CD4-positive, alpha-beta T cell treated with Interleukin-15 for 1 hour (primary cell): ENCODE measurements around the gene HSD17B3.
"Not testable (repeated sequence)": the region's sequence is repeated elsewhere in the genome, so short reads cannot be mapped to it uniquely, and the experiment has no call there.

Source experiments
- DNase-seq: peaks from one replicate; pipeline ENCODE4 v3.0.0-alpha.2; 2020

Gene HSD17B3

GRCh38 chr9:96302021-96302420, at the start of gene HSD17B3:
Gene HSD17B3 (minus strand): TSS chr9:96302176. CDS start chr9:96302104, 72 bp downstream.
- no peak for DNase-seq

GRCh38 chr9:96350866-96351265, 48.9 kb upstream of the HSD17B3 start:
- no peak for DNase-seq

- no peak for DNase-seq
Measured at GRCh38 chr9:96348261-96348660, 46.3 kb upstream of the HSD17B3 start.

GRCh38 chr9:96345551-96345950, 43.6 kb upstream of the HSD17B3 start:
- DNase-seq, result no peak

- DNase-seq, result no peak
Measured at GRCh38 chr9:96344458-96345180, 42.6 kb upstream of the HSD17B3 start.

- DNase-seq, result no peak
Measured at GRCh38 chr9:96343515-96344360, 41.8 kb upstream of the HSD17B3 start.

GRCh38 chr9:96342571-96343245, 40.7 kb upstream of the HSD17B3 start:
- no peak for DNase-seq

DNA sequence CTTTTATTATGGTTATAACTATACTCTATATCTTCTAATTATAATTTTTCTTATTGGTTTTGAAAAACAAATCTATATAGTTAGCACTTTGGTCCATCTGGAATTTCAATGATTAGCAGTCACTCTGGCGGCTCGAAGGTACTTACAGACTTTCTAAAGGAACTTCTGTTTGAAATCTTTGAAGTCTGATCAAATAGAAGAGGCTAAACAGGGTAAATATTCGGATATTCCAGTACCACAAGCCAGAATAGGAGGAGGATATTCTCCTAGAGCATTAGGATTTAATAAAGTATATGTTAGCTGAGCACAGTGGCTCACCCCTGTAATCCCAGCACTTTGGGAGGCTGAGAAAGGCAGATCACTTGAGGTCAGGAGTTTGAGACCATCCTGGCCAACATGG, 38.7 kb upstream of the HSD17B3 start:
- DNase-seq, result no peak

DNA sequence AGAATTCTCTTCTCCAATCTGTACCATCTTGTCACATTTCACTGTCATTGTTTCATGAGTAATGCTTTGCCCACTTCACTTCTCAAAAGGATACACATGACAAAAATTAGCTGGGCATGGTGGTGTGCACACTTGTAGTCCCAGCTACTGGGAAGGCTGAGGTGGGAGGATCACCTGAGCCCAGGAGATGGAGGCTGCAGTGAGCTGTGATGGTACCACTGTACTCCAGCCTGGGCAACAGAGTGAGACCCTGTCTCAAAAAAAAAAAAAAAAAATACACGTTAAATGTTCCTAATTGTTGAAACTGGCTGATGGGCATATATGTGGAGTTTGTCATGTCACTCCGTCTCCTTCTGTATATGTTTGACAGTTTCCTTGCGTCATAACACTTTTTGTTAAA, 36.3 kb upstream of the HSD17B3 start:
- DNase-seq, result no peak

- DNase-seq, result no peak
Measured at GRCh38 chr9:96333958-96334357, 32.0 kb upstream of the HSD17B3 start.

GRCh38 chr9:96331236-96331947, 29.4 kb upstream of the HSD17B3 start:
- no peak for DNase-seq

DNA sequence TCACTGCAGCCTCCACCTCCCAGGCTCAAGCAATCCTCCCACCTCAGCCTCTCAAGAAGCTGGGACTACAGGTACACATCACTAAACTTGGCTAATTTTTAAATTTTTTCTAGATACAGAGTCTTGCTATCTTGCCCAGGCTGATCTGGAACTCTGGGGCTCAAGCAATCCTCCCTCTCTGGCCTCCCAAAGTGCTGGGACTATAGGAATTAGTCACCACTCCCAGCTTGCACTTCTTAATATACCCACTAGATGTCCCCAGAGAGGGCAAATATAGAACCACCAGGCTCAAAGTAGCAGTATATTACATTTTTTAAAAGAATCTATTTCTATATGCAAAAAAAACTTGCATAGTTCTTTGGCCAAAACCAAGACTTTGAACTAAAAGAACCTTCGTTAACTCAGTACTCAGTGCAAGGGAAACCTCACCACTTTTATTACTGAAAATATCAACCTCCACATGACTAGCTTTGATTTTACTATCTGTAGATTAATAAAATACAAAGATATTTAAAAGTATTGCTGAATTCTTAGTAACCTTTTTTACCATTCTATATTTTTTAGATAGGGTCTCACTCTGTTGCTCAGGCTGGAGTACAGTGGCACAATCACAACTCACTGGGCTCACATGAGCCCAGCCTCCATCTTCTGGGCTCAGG, 25.8 kb upstream of the HSD17B3 start:
- no peak for DNase-seq

- DNase-seq, result no peak
Measured at GRCh38 chr9:96323169-96323568, 21.2 kb upstream of the HSD17B3 start.

DNA sequence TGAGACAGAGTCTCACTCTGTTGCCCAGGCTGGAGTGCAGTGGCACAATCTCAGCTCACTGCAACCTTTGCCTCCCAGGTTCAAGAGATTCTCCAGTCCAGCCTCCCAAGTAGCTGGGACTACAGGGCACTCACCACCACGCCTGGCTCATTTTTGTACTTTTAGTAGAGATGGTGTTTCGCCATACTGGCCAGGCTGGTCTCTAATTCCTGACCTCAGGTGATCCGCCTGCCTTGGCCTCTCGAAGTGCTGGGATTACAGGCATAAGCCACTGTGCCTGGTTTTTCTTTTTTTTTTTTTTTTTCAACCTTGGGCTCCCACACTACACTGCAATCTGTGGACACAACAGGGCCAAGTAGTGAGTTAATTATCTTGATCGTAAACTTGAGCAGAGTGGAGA, 20.8 kb upstream of the HSD17B3 start:
- DNase-seq, result not testable (repeated sequence)

DNA sequence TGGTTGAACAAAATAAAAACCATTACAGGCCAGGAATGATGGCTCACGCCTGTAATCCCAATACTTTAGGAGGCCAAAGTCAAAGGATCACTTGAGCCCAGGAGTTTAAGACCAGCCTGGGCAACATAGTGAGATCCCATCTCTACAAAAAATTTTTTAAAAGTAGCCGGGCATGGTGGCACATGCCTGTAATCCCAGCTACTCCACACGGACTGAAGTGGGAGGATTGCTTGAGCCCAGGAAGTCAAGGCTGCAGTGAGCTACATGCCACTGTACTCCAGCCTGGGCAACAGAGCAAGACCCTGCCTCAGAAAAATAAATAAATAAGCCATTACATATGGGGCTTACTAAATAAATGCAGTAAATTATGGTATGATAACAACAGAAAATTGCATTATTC, 20.2 kb upstream of the HSD17B3 start:
- DNase-seq, result not testable (repeated sequence)

- no peak for DNase-seq
Measured at GRCh38 chr9:96321515-96321914, 19.5 kb upstream of the HSD17B3 start.

- DNase-seq, result no peak
Measured at GRCh38 chr9:96320749-96321280, 18.8 kb upstream of the HSD17B3 start.

- no peak for DNase-seq
Measured at GRCh38 chr9:96318921-96319565, 17.1 kb upstream of the HSD17B3 start.

DNA sequence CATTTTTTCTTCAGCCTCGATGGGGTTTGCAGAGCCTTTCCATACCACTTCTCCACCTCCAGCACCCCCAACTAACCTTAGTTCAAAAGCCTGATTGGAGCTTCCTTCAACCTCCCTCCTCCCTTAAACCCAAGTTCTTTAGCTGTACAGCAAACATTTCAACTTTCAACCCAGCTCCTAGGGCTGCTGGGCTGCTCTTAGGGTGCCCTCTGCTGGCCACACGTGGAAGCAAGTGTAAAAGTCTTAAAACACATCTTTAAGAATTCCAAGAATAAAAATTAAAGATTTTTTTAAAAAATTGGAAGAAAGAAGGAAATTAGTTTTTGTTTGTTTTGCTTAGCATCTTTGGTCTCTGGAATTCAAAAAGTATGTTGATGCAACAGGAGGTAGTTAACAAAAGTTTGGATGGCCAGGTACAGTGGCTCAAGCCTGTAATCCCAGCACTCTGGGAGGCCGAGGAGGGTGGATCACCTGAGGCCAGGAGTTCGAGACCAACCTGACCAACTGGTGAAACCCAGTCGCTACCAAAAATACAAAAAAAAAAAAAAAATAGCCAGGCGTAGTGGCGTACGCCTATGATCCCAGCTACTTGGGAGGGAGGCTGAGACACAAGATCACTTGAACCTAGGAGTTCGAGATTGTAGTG, 15.5 kb upstream of the HSD17B3 start:
- DNase-seq, result no peak

- DNase-seq, result no peak
Measured at GRCh38 chr9:96309850-96310249, 7.9 kb upstream of the HSD17B3 start.

- DNase-seq, result not testable (repeated sequence)
Measured at GRCh38 chr9:96306958-96307357, 5.0 kb upstream of the HSD17B3 start.
